Measurements from ENCODE around the gene ZSWIM1.
"Not testable (repeated sequence)": the region's sequence is repeated elsewhere in the genome, so short reads cannot be mapped to it uniquely, and the experiment has no call there.

ZSWIM1 gene

GRCh38 chr20:45890077-45890984 is 9.3 kb downstream of the ZSWIM1 start:
- DNase-seq, result peak; percentile 65

DNA sequence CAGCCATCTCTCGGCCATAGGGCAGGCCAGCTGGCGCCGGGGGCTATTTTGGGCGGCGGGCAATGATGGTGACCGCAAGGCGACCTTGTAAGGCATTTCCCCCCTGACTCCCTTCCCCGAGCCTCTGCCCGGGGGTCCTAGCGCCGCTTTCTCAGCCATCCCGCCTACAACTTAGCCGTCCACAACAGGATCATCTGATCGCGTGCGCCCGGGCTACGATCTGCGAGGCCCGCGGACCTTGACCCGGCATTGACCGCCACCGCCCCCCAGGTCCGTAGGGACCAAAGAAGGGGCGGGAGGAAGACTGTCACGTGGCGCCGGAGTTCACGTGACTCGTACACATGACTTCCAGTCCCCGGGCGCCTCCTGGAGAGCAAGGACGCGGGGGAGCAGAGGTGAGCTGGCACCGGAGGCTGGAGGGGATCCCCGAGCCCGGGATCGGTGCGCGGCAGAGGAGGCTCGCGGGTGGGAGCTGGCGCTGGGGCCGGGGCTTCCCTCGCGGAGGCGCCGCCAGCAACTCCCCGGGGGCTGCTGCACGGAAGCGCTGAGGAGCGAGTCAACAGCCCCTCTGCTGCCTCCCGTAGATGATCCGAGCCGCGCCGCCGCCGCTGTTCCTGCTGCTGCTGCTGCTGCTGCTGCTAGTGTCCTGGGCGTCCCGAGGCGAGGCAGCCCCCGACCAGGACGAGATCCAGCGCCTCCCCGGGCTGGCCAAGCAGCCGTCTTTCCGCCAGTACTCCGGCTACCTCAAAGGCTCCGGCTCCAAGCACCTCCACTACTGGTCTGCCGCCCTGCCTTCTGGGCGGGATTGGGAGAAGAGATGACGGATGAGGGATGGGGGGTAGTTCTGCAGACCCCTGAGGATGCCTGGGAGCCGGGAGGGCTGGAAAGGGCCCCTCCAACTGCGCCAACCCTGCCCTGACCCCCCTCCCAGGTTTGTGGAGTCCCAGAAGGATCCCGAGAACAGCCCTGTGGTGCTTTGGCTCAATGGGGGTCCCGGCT is 10.3 kb downstream of the ZSWIM1 start, which contains the start of the genes CTSA and NEURL2:
CTSA (plus strand) TSS at position 351 of the 999 bp plus-strand sequence; CDS start at position 585, 234 bp downstream.
NEURL2 (minus strand) TSS at position 224 of the 999 bp plus-strand sequence; CDS start at position 7, 217 bp downstream.
- peak; percentile 86 for DNase-seq

DNA sequence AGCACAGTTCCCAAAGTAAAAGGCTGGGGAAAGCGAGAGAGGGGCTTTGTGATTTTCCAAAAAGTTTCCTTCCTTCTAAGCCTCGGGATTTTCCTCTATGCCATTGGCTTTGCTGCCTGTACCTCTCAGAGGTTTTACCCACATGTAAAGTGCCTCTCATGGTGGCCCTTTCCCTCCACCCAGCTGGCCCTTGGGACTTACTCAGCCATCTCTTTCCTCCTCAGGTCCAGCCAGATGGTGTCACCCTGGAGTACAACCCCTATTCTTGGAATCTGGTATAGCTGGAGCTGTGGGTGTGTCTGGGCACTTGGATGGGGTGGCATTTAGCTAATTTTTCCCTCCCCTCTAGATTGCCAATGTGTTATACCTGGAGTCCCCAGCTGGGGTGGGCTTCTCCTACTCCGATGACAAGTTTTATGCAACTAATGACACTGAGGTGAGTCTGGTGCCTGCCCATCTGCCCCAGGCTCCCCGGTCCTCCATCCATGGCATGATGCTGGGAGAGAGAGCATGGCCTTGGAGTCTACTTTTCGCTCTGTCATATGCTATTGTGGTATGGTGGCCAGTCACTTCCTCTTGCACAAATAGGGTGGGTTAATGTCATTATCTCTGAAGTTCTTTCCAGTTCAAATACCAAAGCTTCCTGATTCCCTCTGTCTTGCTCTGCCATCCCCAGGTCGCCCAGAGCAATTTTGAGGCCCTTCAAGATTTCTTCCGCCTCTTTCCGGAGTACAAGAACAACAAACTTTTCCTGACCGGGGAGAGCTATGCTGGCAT is 11.2 kb downstream of the ZSWIM1 start:
- no peak for DNase-seq

DNA sequence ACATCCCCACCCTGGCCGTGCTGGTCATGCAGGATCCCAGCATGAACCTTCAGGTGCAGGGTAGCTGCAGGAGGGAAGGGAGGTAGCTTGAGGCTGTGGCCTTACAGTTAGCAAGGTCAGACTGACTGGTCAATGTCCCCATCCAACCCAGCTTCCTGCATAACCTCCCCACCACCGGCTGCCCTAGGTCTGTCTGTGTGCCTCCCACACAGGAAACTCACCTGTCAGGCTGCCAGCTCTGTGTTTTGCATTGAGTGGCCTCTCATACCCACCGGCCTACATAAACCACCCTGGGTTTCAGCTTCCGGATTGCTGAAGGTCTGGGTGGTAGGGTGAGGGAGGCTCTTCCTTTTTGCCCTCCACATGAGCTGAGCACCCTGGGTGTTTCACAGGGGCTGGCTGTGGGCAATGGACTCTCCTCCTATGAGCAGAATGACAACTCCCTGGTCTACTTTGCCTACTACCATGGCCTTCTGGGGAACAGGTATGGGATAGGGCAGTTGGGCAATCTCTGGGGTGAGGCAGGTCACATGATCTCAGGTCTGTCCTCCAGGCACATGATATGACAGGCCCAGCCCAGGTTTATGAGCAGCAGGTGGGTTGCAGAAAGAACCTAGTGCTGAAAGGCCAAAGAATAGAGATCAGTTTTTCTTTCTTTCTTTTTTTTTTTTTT is 11.9 kb downstream of the ZSWIM1 start:
- peak; percentile 55 for DNase-seq

DNA sequence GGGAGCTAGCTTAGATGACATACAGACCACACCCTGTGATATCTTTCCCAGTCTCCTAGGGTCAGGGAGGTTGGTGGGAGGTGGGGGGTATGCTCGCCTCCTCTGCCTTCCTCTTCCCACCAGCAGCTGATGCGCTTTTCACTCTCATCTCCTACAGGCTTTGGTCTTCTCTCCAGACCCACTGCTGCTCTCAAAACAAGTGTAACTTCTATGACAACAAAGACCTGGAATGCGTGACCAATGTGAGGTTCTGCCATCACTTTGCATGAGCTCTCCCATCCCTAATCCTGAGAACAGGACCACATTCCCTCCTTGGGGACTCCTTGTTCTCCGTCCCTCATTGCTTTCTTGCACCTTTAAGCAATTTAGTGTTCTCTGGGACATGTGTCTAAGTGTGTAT is 12.8 kb downstream of the ZSWIM1 start:
- no peak for DNase-seq

DNA sequence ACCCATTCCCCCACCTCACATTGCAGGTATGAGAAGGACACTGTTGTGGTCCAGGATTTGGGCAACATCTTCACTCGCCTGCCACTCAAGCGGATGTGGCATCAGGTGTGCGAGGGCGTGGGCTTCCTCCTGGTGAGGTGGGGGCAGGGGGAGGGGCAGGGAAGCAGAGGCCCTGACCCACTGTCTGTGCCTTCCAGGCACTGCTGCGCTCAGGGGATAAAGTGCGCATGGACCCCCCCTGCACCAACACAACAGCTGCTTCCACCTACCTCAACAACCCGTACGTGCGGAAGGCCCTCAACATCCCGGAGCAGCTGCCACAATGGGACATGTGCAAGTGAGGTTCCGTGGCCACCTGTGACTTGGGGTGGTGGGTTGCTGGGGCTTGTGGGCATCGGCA is 13.8 kb downstream of the ZSWIM1 start:
- no peak for DNase-seq

- DNase-seq, result no peak
Observed at GRCh38 chr20:45896641-45897161, 15.7 kb downstream of the ZSWIM1 start.

- no peak for DNase-seq
Observed at GRCh38 chr20:45897289-45897688, 16.3 kb downstream of the ZSWIM1 start.

DNA sequence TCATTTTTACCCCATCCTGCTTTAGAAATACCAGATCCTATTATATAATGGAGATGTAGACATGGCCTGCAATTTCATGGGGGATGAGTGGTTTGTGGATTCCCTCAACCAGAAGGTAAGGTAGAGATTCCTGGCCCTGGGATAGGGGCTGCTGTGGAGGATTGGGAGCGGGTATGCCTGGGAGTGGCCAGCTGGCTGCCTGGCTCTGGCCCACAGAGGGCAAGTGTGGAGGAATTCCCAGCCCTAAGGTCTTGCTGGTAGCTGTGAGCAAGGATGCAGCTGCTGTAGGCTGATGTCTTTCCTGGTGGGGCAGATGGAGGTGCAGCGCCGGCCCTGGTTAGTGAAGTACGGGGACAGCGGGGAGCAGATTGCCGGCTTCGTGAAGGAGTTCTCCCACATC is 16.7 kb downstream of the ZSWIM1 start:
- no peak for DNase-seq

GRCh38 chr20:45898285-45898684 is 17.3 kb downstream of the ZSWIM1 start:
- no peak for DNase-seq

DNA sequence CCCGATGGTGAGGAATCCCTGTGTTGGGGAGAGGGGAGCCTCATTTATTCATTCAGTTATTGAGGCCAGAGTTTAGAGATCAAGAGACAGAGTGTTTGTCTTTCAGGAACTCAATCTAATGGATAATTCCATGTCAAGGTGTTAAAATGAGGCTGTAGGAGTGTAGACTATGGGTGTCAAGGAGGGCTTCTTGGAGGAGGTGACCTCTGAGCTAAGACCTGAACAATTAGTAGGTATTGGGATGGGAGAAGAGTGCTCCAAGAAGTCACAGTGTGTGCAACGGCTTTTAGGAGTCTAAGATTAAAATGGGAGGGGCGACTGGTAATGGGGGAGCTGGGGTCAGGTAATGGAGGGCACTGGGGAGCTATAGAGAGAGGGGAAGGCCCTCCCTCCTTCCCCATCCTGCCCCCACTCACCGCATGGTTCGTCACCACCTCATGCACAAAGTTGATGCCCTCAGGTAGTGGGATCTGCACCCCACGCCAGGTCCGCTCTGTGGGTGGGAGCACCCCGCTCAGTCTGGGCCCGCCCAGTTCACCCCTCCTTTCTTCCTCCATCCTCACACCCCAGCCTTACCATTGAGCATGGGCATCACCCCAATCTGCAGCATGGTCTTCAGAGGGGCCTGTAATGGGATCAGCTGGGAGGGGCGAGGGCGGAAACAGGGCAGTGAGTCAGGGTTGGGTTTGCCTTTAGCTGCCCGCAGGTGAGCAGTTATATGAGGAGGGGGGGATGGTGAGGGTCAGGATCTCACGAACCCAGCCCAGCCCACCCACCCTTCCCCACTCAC is 18.2 kb downstream of the ZSWIM1 start:
- DNase-seq, result no peak

DNA sequence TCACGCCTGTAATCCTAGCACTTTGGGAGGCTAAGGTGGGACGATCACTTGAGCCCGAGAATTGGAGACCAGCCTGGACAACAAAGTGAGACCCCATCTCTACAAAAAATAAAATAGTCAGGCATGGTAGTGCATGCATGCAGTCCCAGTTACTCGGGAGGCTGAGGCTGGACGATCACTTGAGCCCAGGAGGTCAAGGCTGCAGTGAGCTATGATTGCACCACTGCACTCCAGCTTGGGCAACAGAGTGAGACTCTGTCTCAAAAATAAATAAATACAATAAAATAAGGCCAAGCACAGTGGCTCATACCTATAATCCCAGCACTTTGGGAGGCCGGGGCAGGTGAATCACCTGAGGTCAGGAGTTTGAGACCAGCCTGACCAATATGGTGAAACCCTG is 20.3 kb downstream of the ZSWIM1 start:
- not testable (repeated sequence) for DNase-seq

GRCh38 chr20:45902199-45902701 is 21.2 kb downstream of the ZSWIM1 start:
- DNase-seq, result no peak

- no peak for DNase-seq
Observed at GRCh38 chr20:45904583-45905504, 23.8 kb downstream of the ZSWIM1 start.

GRCh38 chr20:45905505-45906079 is 24.6 kb downstream of the ZSWIM1 start:
- no peak for DNase-seq

- DNase-seq, result no peak
Observed at GRCh38 chr20:45907219-45907948, 26.4 kb downstream of the ZSWIM1 start.

GRCh38 chr20:45908084-45908483 is 27.1 kb downstream of the ZSWIM1 start:
- no peak for DNase-seq

GRCh38 chr20:45909336-45909808 is 28.3 kb downstream of the ZSWIM1 start:
- DNase-seq, result no peak
